C4-2B (cell line): Measurements from ENCODE around the gene MDH1B.
"Not testable (repeated sequence)": the region's sequence is repeated elsewhere in the genome, so short reads cannot be mapped to it uniquely, and the experiment has no call there.

ENCODE experiments used
- H3K27ac ChIP-seq: fragments of 450-650 bp; 2 replicates; pipeline ENCODE4 v1.5.1; 2017
- ZFX ChIP-seq: fragments of 450-650 bp; IDR thresholded peaks from 2 replicates; pipeline ENCODE4 v1.6.1; 2017
- TF ChIP-seq, protein P1 (sequence below): fragments of 450-650 bp; conservative IDR thresholded peaks from 2 replicates; pipeline ENCODE4 v1.5.1; 2017; ENCODE audit warnings: mild to moderate bottlenecking

Gene MDH1B

DNA sequence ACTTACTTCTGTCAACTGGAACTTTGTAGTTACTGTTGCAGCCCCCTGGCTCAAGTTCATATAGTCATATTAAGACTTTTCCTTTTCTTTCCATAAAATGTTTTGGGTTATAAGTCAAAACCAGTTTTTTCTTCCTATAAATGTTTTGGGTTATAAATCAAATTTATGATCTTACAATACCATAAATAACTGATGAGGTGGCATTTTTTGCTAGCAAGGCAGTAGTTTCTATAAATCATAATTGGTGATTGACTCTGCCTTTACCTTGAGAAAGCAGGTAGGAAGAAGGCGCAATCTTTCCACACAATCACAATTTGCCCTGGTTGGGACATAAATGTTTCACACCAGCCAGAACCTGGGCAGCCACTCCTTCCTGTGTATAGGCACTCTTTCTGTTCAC lies 41.8 kb downstream of the MDH1B start:
- TF ChIP-seq ZFX = no peak
- TF ChIP-seq, protein P1, sequence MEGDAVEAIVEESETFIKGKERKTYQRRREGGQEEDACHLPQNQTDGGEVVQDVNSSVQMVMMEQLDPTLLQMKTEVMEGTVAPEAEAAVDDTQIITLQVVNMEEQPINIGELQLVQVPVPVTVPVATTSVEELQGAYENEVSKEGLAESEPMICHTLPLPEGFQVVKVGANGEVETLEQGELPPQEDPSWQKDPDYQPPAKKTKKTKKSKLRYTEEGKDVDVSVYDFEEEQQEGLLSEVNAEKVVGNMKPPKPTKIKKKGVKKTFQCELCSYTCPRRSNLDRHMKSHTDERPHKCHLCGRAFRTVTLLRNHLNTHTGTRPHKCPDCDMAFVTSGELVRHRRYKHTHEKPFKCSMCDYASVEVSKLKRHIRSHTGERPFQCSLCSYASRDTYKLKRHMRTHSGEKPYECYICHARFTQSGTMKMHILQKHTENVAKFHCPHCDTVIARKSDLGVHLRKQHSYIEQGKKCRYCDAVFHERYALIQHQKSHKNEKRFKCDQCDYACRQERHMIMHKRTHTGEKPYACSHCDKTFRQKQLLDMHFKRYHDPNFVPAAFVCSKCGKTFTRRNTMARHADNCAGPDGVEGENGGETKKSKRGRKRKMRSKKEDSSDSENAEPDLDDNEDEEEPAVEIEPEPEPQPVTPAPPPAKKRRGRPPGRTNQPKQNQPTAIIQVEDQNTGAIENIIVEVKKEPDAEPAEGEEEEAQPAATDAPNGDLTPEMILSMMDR = no peak
- H3K27ac ChIP-seq = no peak overlapping the region

DNA sequence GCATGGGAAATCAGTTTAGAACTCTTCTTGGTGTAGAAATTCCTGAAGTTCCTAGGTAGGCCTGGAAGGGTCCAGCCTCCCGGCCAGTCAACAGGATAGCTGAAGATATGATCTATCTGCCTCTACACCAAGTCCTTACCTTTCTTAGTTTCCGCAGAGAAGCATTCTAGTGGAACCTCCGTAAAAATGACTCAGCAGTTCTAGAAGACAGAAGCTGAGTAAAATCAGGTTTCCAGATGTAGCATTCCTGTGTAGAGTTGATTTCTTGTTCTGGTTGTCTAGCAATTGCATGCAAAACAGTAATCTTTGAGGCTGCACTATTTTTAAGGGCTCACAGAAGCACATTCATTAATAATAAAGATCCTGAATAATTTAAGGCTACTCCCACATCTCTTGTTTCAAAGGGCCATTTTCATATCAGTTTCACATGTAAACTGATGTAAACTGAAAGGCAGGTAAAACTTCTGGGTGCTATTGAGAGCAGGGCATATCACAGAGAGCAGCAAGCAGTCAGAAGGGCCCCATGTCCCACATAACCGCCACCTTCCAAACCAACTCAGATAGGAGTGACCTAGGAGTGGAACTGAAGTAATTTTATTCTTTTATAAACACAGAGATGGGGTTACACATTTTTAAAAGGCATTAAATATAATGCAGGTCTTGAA lies 43.7 kb downstream of the MDH1B start:
- H3K27ac ChIP-seq = no peak overlapping the region
- no peak for TF ChIP-seq ZFX
- TF ChIP-seq, protein P1 = no peak

DNA sequence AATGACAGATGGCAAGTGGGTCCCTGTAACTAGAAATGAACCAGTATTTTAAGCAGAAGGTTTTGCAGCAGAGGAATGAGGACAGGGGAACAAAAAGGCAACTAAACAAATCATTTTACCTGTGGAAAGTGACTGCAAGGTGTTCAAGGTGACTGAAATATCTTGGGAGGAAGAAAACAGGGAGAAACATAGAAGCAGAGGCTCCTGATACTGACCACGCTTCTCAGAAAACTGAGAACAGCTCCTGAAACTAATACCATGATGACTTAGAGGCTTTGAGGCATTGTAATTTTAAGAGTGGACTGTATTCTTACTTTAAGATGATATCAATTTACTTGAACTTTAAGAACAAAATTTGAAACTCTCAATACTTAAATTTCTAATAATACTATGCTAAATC lies 46.8 kb downstream of the MDH1B start, which contains the start of gene DYTN:
DYTN (minus strand) TSS at position 101 of the 400 bp plus-strand sequence. CDS start 117 bp downstream, outside the sequence.
- no peak for TF ChIP-seq ZFX
- TF ChIP-seq, protein P1 = no peak
- H3K27ac ChIP-seq = no peak within 1 kb of the TSS

DNA sequence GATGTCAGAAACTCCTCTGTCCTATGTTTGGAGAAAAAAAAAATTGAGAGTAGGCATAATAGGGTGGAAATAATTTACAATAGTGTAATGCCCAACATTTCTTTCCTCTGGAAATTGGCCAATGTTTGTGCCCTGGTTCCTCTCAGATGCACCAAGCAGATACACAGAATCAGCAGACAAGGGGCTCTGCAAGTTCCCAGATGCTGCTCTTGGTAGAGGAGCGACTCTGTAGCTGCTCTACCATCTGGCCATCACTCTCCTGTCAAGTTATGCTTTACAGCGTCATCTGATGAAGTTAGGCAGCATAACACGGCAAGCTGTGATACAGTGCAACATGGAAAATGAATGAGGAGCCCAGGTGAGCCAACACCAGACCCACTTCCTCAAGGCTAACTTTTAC lies 48.5 kb downstream of the MDH1B start:
- no peak overlapping the region for H3K27ac ChIP-seq
- TF ChIP-seq, protein P1 = no peak
- no peak for TF ChIP-seq ZFX

DNA sequence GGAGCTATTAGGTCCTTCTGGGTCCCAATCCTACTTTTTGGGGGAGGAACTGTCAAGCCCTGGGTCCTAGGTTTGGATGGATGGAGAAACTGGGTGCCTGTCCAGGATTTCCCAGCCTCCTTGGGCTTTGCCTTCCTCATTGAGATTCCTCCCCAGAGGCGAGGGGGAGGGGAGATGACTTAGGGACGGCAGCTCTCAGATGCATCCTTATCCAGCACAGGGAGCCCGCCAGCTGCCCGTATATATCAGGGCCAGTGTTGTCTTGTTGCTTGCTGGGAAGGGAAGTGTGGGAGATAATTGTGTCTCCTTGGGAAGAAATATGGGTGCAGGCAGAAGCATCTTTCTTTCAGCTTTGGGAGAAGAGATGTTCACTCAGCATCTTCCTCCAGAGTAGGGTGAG lies 49.9 kb downstream of the MDH1B start:
- not testable (repeated sequence) for H3K27ac ChIP-seq

DNA sequence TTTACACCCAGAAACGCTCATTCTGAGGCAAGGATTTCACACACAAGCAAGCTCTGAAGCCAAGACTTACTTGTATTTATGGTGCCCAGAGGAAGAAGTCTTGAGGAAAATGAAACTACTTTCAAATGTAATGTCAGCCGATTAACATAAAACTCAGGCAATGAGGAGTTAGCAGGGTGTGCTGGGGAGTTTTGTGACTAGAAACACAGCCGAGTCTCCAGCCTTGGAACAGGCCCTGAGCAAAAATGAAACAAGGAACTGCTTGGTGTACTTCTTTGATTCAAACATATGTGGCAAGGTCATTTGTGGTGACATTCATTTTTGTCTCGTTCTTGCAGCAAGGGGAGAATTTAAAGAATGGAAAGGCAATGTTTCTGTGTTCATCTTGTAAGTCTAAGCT lies 51.4 kb downstream of the MDH1B start:
- TF ChIP-seq ZFX = no peak
- TF ChIP-seq, protein P1 = no peak
- H3K27ac ChIP-seq = no peak overlapping the region

DNA sequence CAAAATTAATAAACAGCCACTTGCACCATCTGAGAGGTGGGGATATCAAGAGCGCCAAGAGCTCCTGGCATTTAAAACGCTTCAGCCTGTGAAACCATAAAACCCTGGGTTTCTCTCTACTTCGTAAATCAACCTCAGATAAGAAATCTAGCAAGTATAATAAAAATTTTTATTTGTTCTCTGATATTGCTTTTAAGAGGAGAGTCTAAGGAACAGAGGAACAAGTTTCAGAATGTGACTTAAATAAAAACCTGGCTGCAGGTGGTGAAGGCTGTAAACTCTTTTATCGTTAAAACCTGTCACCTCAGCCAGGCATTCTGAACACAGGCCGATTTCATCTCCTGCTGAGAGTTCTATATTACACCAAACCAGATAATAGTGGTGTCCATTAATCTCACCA lies 56.8 kb downstream of the MDH1B start:
- no peak overlapping the region for H3K27ac ChIP-seq
- no peak for TF ChIP-seq ZFX
- TF ChIP-seq, protein P1 = no peak

DNA sequence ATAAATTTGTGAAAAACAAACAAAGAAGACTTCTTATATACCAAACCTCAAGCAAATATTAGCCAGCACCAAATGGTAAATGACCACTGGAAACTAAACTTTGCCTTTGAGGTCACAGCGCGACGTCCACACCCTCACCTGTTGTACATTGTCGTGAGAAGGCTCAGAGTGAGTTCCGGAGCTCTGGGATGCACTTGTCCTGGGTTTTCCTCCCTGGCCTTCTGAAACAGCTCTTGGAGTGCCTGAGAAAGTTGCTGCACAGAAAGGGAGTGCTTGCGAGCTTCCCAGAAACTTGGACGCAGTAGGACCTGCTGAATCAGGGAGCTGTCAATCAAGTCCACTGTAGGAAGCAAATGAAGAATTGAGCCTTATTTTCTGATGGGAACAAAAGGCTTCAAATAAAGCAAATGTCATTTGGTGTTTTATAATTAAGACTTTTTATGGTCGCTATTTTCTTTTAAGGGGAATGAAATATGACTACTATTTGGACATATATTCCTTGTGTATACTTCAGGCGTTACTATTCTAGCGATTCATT lies 57.9 kb downstream of the MDH1B start:
- TF ChIP-seq, protein P1 = no peak
- TF ChIP-seq ZFX = no peak
- H3K27ac ChIP-seq = no peak overlapping the region
